GM23338 (cell line): ENCODE results near the gene AGRN. TPM values are rescaled to one million over a fixed set of nuclear protein-coding genes. Genes with fewer than 3 reads are reported as not detected.

Experiments
- ATAC-seq: fragments of 200-7000 bp; cut with Tn5 transposase; 3 replicates; pipeline ENCODE4 v1.9.1; 2020
- DNase-seq: peaks from one replicate; pipeline ENCODE4 v3.0.0-alpha.2; 2015; ENCODE audit warnings: low spot score
- H2AFZ ChIP-seq: fragments of 200-600 bp; sonication (generic); 2 replicates; pipeline ENCODE4 v1.8.0; 2016; ENCODE audit warnings: antibody characterized with exemption, mild to moderate bottlenecking, moderate library complexity
- H3F3A ChIP-seq: fragments of 200-600 bp; sonication (generic); replicated peaks from 2 replicates; pipeline ENCODE4 v1.8.0; 2017; ENCODE audit warnings: antibody characterized with exemption, mixed run types, low read depth
- H3K27ac ChIP-seq: fragments of 200-600 bp; sonication (generic); 2 replicates; pipeline ENCODE4 v1.6.1; 2016; ENCODE audit warnings: low read depth
- H3K27me3 ChIP-seq: fragments of 200-600 bp; sonication (generic); 2 replicates; pipeline ENCODE4 v1.8.0; 2016; ENCODE audit warnings: mild to moderate bottlenecking, mixed run types, moderate library complexity; ENCODE audit not compliant: insufficient read depth
- H3K36me3 ChIP-seq: fragments of 200-600 bp; sonication (generic); 2 replicates; pipeline ENCODE4 v1.8.0; 2016; ENCODE audit warnings: mild to moderate bottlenecking; ENCODE audit not compliant: insufficient read depth
- H3K4me1 ChIP-seq: fragments of 200-600 bp; sonication (generic); 2 replicates; pipeline ENCODE4 v1.8.0; 2016; ENCODE audit warnings: mild to moderate bottlenecking, moderate library complexity; ENCODE audit not compliant: insufficient read depth
- H3K4me2 ChIP-seq: fragments of 200-600 bp; sonication (generic); 2 replicates; pipeline ENCODE4 v1.7.1; 2017; ENCODE audit warnings: mixed run types
- H3K4me3 ChIP-seq: fragments of 200-600 bp; sonication (generic); 2 replicates; pipeline ENCODE4 v1.6.1; 2016; ENCODE audit warnings: mixed run types
- H3K79me2 ChIP-seq: fragments of 200-600 bp; sonication (generic); replicated peaks from 2 replicates; pipeline ENCODE4 v1.8.0; 2017; ENCODE audit warnings: mild to moderate bottlenecking; ENCODE audit not compliant: insufficient read depth
- H3K9me2 ChIP-seq: fragments of 200-600 bp; sonication (generic); 2 replicates; pipeline ENCODE4 v1.8.0; 2017; ENCODE audit not compliant: insufficient read depth
- H4K20me1 ChIP-seq: fragments of 200-600 bp; sonication (generic); replicated peaks from 2 replicates; pipeline ENCODE4 v1.8.0; 2017; ENCODE audit warnings: mild to moderate bottlenecking; ENCODE audit not compliant: insufficient read depth
- H3K27ac Mint-ChIP-seq: 2 replicates; pipeline ENCODE4 v1.8.0; 2020; ENCODE audit warnings: inconsistent platforms, mild to moderate bottlenecking, moderate library complexity, mixed read lengths
- H3K27me3 Mint-ChIP-seq: 3 replicates; pipeline ENCODE4 v1.8.0; 2022; ENCODE audit warnings: low read depth, mild to moderate bottlenecking, moderate library complexity, mixed read lengths, inconsistent platforms; ENCODE audit not compliant: insufficient read depth, poor library complexity
- H3K36me3 Mint-ChIP-seq: 3 replicates; pipeline ENCODE4 v1.8.0; 2021; ENCODE audit warnings: low read depth, mild to moderate bottlenecking, inconsistent platforms, moderate library complexity, mixed read lengths
- H3K4me1 Mint-ChIP-seq: 3 replicates; pipeline ENCODE4 v1.8.0; 2020; ENCODE audit warnings: mild to moderate bottlenecking, inconsistent platforms, mixed read lengths
- H3K4me3 Mint-ChIP-seq: 3 replicates; pipeline ENCODE4 v1.8.0; 2021; ENCODE audit warnings: moderate library complexity, mild to moderate bottlenecking, inconsistent platforms, mixed read lengths
- H3K9me3 Mint-ChIP-seq: 3 replicates; pipeline ENCODE4 v1.8.0; 2020; ENCODE audit warnings: moderate library complexity, mild to moderate bottlenecking, inconsistent platforms, mixed read lengths
- CTCF ChIP-seq, 2 experiments: fragments of 200-600 bp in 1 of 2; sonication (generic) in 1 of 2; conservative IDR thresholded peaks; 2 replicates each; pipeline versions ENCODE4 v1.5.1 to v1.6.1; 2016 to 2017; ENCODE audit warnings: antibody characterized with exemption in 2 of 2, low read depth in 2 of 2, mild to moderate bottlenecking in 2 of 2, moderate library complexity in 1 of 2
- ETS1 ChIP-seq: IDR thresholded peaks from 2 replicates; pipeline ENCODE4 v1.6.1; 2016; ENCODE audit warnings: antibody characterized with exemption
- NANOG ChIP-seq: IDR thresholded peaks from 2 replicates; pipeline ENCODE4 v1.6.1; 2016; ENCODE audit warnings: antibody characterized with exemption, borderline replicate concordance
- POLR2AphosphoS5 ChIP-seq: IDR thresholded peaks from 2 replicates; pipeline ENCODE4 v1.6.1; 2016; ENCODE audit warnings: antibody characterized with exemption, low read depth
- REST ChIP-seq: IDR thresholded peaks from one replicate; pipeline ENCODE4 v1.6.1; 2018; ENCODE audit warnings: antibody characterized with exemption; ENCODE audit not compliant: unreplicated experiment
- STAT1 ChIP-seq: IDR thresholded peaks from one replicate; pipeline ENCODE4 v1.6.1; 2016; ENCODE audit warnings: antibody characterized with exemption; ENCODE audit not compliant: unreplicated experiment
- ZNF331 ChIP-seq: fragments of 250-450 bp; sonication (Bioruptor Pico); IDR thresholded peaks from 2 replicates; pipeline ENCODE4 v1.5.0; 2020; ENCODE audit warnings: low read depth, mild to moderate bottlenecking, moderate library complexity
- ZNF462 ChIP-seq: fragments of 250-450 bp; sonication (Bioruptor Pico); IDR thresholded peaks from 2 replicates; pipeline ENCODE4 v1.5.0; 2020; ENCODE audit warnings: mild to moderate bottlenecking, moderate library complexity
- polyA plus RNA-seq: library from polyadenylated mRNA; unstranded; fragments of >200 nt; fragmentation: Nextera tagmentation; extraction: Ambion mirVana; gene quantifications from 2 replicates; pipeline ENCODE4 v1.2.1, GENCODE V29; 2016
- total RNA-seq: library from RNA; depleted of rRNA; stranded (reverse); fragments of >200 nt; shearing (Covaris generic); gene quantifications from 2 replicates; pipeline ENCODE4 v1.2.3, GENCODE V29; 2014

The AGRN gene
- total and polyA plus RNA-seq, 2 experiments from 2014 or later: 12.3 to 185 TPM

GRCh38 chr1:1032424-1032823, 12.5 kb downstream of the AGRN start:
- ATAC-seq (peak; percentile 6), DNase-seq (peak; percentile 53)
- peak overlapping the region; percentile 66 for H3K4me3 ChIP-seq

More at GRCh38 chr1:1032424-1032823, 12.5 kb downstream of the AGRN start:
- peaks cover 31% of the 10 kb centered on the region for H3K27me3 Mint-ChIP-seq
- H3K9me3 Mint-ChIP-seq: no peaks in the 10 kb centered on the region; the same call in 2 of the 3 replicates
- Histone ChIP-seq H3K4me1 (peaks cover 5% of the 10 kb centered on the region; the same call in 1 of the 2 replicates), H3K79me2 (no peaks in the 10 kb centered on the region), H3K9me2 (no peaks in the 10 kb centered on the region), H3K4me2 (peak overlapping the region; percentile 76), H3F3A (no peaks in the 10 kb centered on the region), H3K27me3 (peaks cover 28% of the 10 kb centered on the region), H2AFZ (no peak overlapping the region), H3K36me3 (no peaks in the 10 kb centered on the region; the same call in 1 of the 2 replicates), H4K20me1 (peaks cover 23% of the 10 kb centered on the region), H3K27ac (no peak overlapping the region)
- TF ChIP-seq NANOG (no peak), ZNF331 (no peak), CTCF (conservative IDR thresholded peaks at IDR 0.05; ENCODE audit: low read depth in 2 of 2) (peak in 1 of 2 experiments; percentile 32; a peak in 1 of 4 replicates), ETS1 (no peak), REST (no peak), ZNF462 (CRISPR knock-in tag) (no peak), STAT1 (no peak), POLR2AphosphoS5 (no peak)
- peaks cover 7% of the 10 kb centered on the region; the same call in 2 of the 3 replicates for H3K36me3 Mint-ChIP-seq
- peaks cover 7% of the 10 kb centered on the region; the same call in 2 of the 3 replicates for H3K4me1 Mint-ChIP-seq
- peak overlapping the region; percentile 63 for H3K4me3 Mint-ChIP-seq
- peak overlapping the region; percentile 65; the same call in 1 of the 2 replicates for H3K27ac Mint-ChIP-seq
